PC-3 (cell line): Measurements from ENCODE around the gene SLAIN1. TPM values are rescaled to one million over a fixed set of nuclear protein-coding genes. Genes with fewer than 3 reads are reported as not detected.

ENCODE experiments used
- ATAC-seq: fragments of 200-7000 bp; cut with Tn5 transposase; 2 replicates; pipeline ENCODE4 v1.9.1; 2020; ENCODE audit warnings: mild to moderate bottlenecking, moderate library complexity
- BruUV-seq: library from RNA; stranded (reverse); fragments of 400-500 nt; replicated peaks from 2 replicates; lab custom pipeline; 2021; lab: Mats Ljungman, UMichigan
- CTCF ChIA-PET: fragments of 300-600 bp; sonication (Branson Sonifier 250); formaldehyde crosslinking; loops from one replicate; lab custom pipeline; 2022; ENCODE audit warnings: antibody characterized with exemption; lab: Charles Lee
- POLR2A ChIA-PET: fragments of 300-600 bp; sonication (Branson Sonifier 250); formaldehyde crosslinking; loops from one replicate; lab custom pipeline; 2022; ENCODE audit warnings: antibody characterized with exemption; ENCODE audit not compliant: unreplicated experiment; lab: Charles Lee
- DNase-seq: peaks from one replicate; pipeline ENCODE4 v3.0.0-alpha.2; 2015
- H2AFZ ChIP-seq: fragments of 300-600 bp; sonication (generic); 2 replicates; pipeline ENCODE4 v1.6.0; 2016; ENCODE audit warnings: antibody characterized with exemption, low read length
- H3F3A ChIP-seq: fragments of 300-600 bp; sonication (generic); one replicate; pipeline ENCODE4 v1.6.0; 2017; ENCODE audit warnings: antibody characterized with exemption, low read length, control low read depth, mild to moderate bottlenecking; ENCODE audit not compliant: unreplicated experiment
- H3K27ac ChIP-seq: fragments of 300-600 bp; sonication (generic); 2 replicates; pipeline ENCODE4 v1.5.1; 2016; ENCODE audit warnings: mild to moderate bottlenecking, low read length
- H3K27me3 ChIP-seq: fragments of 300-600 bp; sonication (generic); 2 replicates; pipeline ENCODE4 v1.6.1; 2016; ENCODE audit warnings: low read length, mixed read lengths
- H3K36me3 ChIP-seq: fragments of 300-600 bp; sonication (generic); 2 replicates; pipeline ENCODE4 v1.6.1; 2016; ENCODE audit warnings: low read depth, mixed run types, low read length, mixed read lengths
- H3K4me1 ChIP-seq: fragments of 300-600 bp; sonication (generic); 2 replicates; pipeline ENCODE4 v1.5.1; 2016; ENCODE audit warnings: low read length; ENCODE audit not compliant: insufficient read depth
- H3K4me2 ChIP-seq: fragments of 300-600 bp; sonication (generic); 2 replicates; pipeline ENCODE4 v1.6.0; 2016; ENCODE audit warnings: low read length
- H3K4me3 ChIP-seq: fragments of 300-600 bp; sonication (generic); 2 replicates; pipeline ENCODE4 v1.5.1; 2016; ENCODE audit warnings: mild to moderate bottlenecking, low read length, mixed read lengths
- H3K79me2 ChIP-seq: fragments of 300-600 bp; sonication (generic); 2 replicates; pipeline ENCODE4 v1.6.1; 2017; ENCODE audit warnings: low read length, mixed read lengths
- H3K9ac ChIP-seq: fragments of 300-600 bp; sonication (generic); 2 replicates; pipeline ENCODE4 v1.6.0; 2016; ENCODE audit warnings: mild to moderate bottlenecking, low read length
- H3K9me2 ChIP-seq: fragments of 300-600 bp; sonication (generic); replicated peaks from 2 replicates; pipeline ENCODE4 v1.6.1; 2016; ENCODE audit warnings: mixed run types, low read length, mixed read lengths
- H3K9me3 ChIP-seq: fragments of 300-600 bp; sonication (generic); 2 replicates; pipeline ENCODE4 v1.6.1; 2016; ENCODE audit warnings: low read length, mixed read lengths
- H4K20me1 ChIP-seq: fragments of 300-600 bp; sonication (generic); 2 replicates; pipeline ENCODE4 v1.6.1; 2016; ENCODE audit warnings: low read length, mixed read lengths
- EZH2 ChIP-seq: fragments of 300-600 bp; sonication (generic); IDR thresholded peaks from one replicate; pipeline ENCODE4 v1.6.1; 2017; ENCODE audit warnings: antibody characterized with exemption, mild to moderate bottlenecking, low read length; ENCODE audit not compliant: unreplicated experiment
- EZH2phosphoT487 ChIP-seq: fragments of 300-600 bp; sonication (generic); IDR thresholded peaks from 2 replicates; pipeline ENCODE4 v1.6.1; 2018; ENCODE audit warnings: mild to moderate bottlenecking, antibody characterized with exemption, low read length, borderline replicate concordance
- intact Hi-C: fragments of 100-400 bp; cut with micrococcal nuclease; formaldehyde crosslinking; loops from 2 replicates; pipeline ENCODE4 v1.9.0; 2023
- total RNA-seq: library from RNA; depleted of rRNA; stranded (reverse); fragments of >200 nt; gene quantifications from 2 replicates; pipeline ENCODE4 v1.2.3, GENCODE V29; 2014
- TF ChIP-seq, protein P1 (sequence below): fragments of 300-600 bp; sonication (generic); conservative IDR thresholded peaks from 2 replicates; pipeline ENCODE4 v1.5.1; 2017; ENCODE audit warnings: antibody characterized with exemption, low read depth, mild to moderate bottlenecking, low read length

Gene SLAIN1
- total RNA-seq, 1 experiment from 2014 or later: 12.7 TPM

DNA sequence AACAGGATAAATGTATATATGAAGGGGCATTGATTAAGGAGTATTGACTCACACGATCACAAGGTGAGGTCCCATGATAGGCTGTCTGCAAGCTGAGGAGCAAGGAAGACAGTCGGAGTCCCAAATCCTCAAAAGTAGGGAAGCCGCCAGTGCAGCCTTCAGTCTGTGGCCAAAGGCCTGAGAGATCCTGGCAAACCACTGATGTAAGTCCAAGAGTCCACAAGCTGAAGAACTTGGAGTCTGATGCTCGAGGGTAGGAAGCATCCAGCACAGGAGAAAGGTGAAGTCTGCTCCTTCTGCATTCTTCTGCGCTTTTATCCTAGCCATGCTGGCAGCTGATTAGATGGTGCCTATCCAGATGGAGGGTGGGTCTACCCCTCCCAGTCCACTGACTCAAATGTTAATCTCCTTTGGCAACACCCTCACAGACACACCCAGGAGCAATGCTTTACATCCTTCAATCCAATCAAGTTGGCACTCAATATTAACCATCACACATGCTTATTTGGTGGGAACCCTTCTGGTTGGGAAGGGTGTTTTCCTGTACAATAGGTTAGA lies 55.1 kb downstream of the SLAIN1 start:
- POLR2A ChIA-PET: interaction anchor here (0.6 kb wide), 1 partner anchor 177 kb away, joined by 3 read pairs; no protein-coding TSS in a partner anchor
- Histone ChIP-seq H3F3A (no peaks in the 10 kb centered on the region), H3K4me3 (no peak overlapping the region), H3K27me3 (no peaks in the 10 kb centered on the region), H3K27ac (no peak overlapping the region), H2AFZ (no peak overlapping the region), H3K4me2 (no peak overlapping the region), H3K4me1 (no peaks in the 10 kb centered on the region), H3K9me2 (no peaks in the 10 kb centered on the region), H3K79me2 (no peaks in the 10 kb centered on the region), H3K9me3 (no peaks in the 10 kb centered on the region), H3K36me3 (no peaks in the 10 kb centered on the region), H3K9ac (no peak overlapping the region), H4K20me1 (no peaks in the 10 kb centered on the region)
- no TSS peak for BruUV-seq
- no peak for TF ChIP-seq EZH2
- no peak for TF ChIP-seq EZH2phosphoT487
- TF ChIP-seq, protein P1, sequence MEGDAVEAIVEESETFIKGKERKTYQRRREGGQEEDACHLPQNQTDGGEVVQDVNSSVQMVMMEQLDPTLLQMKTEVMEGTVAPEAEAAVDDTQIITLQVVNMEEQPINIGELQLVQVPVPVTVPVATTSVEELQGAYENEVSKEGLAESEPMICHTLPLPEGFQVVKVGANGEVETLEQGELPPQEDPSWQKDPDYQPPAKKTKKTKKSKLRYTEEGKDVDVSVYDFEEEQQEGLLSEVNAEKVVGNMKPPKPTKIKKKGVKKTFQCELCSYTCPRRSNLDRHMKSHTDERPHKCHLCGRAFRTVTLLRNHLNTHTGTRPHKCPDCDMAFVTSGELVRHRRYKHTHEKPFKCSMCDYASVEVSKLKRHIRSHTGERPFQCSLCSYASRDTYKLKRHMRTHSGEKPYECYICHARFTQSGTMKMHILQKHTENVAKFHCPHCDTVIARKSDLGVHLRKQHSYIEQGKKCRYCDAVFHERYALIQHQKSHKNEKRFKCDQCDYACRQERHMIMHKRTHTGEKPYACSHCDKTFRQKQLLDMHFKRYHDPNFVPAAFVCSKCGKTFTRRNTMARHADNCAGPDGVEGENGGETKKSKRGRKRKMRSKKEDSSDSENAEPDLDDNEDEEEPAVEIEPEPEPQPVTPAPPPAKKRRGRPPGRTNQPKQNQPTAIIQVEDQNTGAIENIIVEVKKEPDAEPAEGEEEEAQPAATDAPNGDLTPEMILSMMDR: no peak
- CTCF ChIA-PET: interaction anchor here (0.5 to 0.6 kb wide), 2 partner anchors 16 to 160 kb away, joined by 3 to 6 read pairs; no protein-coding TSS in a partner anchor
- DNase-seq: no peak
- intact Hi-C loops: loop anchor here (1.0 to 5.0 kb wide), 2 partner anchors 50 to 159 kb away; no protein-coding TSS in a partner anchor
- no peak for ATAC-seq

DNA sequence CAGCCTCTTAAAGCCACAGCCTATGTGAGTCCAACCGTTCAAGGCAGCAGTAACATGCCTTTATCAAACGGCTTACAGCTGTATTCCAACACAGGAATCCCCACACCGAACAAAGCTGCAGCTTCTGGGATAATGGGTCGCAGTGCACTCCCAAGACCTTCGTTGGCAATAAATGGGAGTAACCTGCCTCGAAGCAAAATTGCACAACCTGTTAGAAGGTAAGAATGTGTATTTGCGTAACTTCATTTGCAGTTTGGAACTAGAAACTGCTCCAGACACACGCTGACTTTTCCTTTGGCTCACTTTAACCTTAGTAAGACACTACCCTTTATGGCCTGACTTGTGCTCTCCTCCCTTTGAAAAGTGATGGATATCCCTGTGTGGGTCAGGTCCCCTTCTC lies 63.4 kb downstream of the SLAIN1 start:
- Histone ChIP-seq H3K9ac (no peak overlapping the region), H4K20me1 (no peaks in the 10 kb centered on the region), H3F3A (no peaks in the 10 kb centered on the region), H3K4me3 (no peak overlapping the region), H3K36me3 (no peaks in the 10 kb centered on the region), H3K27me3 (no peaks in the 10 kb centered on the region), H2AFZ (no peak overlapping the region), H3K27ac (no peak overlapping the region), H3K4me2 (no peak overlapping the region), H3K9me3 (no peaks in the 10 kb centered on the region), H3K4me1 (no peaks in the 10 kb centered on the region), H3K79me2 (no peaks in the 10 kb centered on the region), H3K9me2 (no peaks in the 10 kb centered on the region)
- BruUV-seq: no TSS peak
- ATAC-seq (no peak), DNase-seq (no peak)
- ChIA-PET CTCF (no interaction called here), POLR2A (no interaction called here)
- no peak for TF ChIP-seq EZH2phosphoT487
- TF ChIP-seq, protein P1: no peak
- TF ChIP-seq EZH2: no peak
- intact Hi-C loops: no loop called here

DNA sequence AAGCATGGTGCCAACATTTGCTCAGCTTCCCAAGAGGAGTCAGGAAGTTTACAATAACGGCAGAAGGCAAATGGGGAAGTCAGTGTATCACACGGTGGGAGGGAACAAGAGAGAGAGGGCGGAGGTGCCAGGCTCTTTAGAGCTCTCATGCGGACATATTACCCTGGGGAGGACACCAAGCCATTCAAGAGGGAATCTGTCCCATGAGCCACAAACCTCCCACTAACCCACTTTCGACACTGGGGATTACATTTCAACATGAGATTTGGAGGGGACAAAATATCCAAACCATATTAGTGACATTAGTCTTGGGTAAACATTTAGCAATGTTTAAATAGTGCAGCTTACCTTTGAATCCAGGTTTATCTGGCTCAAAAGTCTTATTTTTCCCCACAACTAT lies 69.9 kb downstream of the SLAIN1 start:
- H3K9me2 ChIP-seq: no peaks in the 10 kb centered on the region
- no TSS peak for BruUV-seq
- intact Hi-C loops: no loop called here
- H3K4me3 ChIP-seq: no peak overlapping the region
- ChIA-PET POLR2A (no interaction called here), CTCF (no interaction called here)
- no peak overlapping the region for H2AFZ ChIP-seq
- H3K4me2 ChIP-seq: no peak overlapping the region
- no peaks in the 10 kb centered on the region for H4K20me1 ChIP-seq
- H3K9me3 ChIP-seq: no peaks in the 10 kb centered on the region
- H3F3A ChIP-seq: no peaks in the 10 kb centered on the region
- H3K4me1 ChIP-seq: no peaks in the 10 kb centered on the region
- no peak for TF ChIP-seq EZH2phosphoT487
- TF ChIP-seq, protein P1: no peak
- TF ChIP-seq EZH2: no peak
- ATAC-seq: no peak
- no peak for DNase-seq
- H3K27me3 ChIP-seq: no peaks in the 10 kb centered on the region
- no peak overlapping the region for H3K27ac ChIP-seq
- no peaks in the 10 kb centered on the region for H3K36me3 ChIP-seq
- no peaks in the 10 kb centered on the region for H3K79me2 ChIP-seq
- H3K9ac ChIP-seq: no peak overlapping the region
